GM19238 (cell line): ENCODE measurements around the gene TAS2R31.

Experiments
- DNase-seq: peaks from one replicate; pipeline ENCODE4 v3.0.0; 2011; ENCODE audit warnings: low spot score; ENCODE audit not compliant: insufficient read length

TAS2R31 gene

DNA sequence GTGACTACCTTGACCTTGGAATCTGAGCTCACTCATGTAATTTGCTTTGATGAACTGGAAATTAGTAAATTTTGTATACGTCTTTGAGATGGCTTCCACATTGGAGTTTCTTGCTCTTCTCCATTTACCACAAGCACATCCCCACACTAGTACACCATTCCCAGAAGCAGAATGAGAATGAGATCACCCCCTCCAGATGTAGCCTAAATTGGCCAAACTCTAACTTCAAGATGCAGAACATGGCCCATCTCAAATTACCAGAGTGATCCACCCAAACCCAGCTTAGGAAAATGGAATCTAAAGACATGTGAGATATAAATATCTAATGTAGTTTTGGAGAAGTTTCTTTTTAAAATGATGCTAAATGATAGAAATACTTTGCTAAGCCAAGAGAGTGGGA, 23.6 kb downstream of the TAS2R31 start:
- no peak for DNase-seq

DNA sequence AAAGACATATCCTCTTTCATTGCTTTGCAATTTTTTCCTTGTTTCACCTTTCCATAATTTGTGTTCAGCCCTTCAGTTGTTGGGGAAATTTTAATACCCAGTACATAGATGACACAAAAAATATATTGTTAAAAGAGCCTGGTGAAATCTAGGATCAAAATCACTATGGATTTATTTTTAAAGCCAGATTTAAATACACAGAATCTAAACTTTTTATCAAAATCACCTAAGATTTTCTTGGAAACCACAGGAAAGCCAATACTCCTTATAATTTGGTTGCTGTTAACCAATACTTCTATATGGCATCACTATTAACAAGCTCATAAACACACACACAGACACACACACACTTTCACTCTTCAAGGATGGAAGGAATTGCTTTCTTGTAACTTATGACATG, 33.0 kb downstream of the TAS2R31 start, which contains the start of gene TAS2R20:
TAS2R20 (minus strand) TSS at position 101 of the 400 bp plus-strand sequence. CDS start 429 bp downstream, outside the sequence.
- no peak for DNase-seq

DNA sequence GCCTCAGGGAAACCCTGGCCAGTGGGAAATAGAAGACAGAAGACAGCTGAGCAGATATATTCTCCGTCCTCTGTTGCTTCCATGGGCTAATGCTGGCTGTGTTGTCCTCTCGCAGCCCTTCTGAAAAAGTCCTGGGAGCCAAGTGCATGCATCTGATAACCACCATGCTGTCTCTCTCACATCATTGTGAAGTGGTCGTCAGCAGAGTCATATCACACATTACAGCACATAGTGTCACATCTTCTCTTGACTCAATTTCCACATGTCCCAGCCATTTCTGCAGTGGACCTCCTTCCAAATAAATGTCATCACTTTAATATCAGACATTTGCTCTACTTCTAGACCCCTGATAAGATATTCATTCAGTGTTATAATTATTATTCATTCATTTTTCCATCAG, 36.9 kb downstream of the TAS2R31 start:
- no peak for DNase-seq

DNA sequence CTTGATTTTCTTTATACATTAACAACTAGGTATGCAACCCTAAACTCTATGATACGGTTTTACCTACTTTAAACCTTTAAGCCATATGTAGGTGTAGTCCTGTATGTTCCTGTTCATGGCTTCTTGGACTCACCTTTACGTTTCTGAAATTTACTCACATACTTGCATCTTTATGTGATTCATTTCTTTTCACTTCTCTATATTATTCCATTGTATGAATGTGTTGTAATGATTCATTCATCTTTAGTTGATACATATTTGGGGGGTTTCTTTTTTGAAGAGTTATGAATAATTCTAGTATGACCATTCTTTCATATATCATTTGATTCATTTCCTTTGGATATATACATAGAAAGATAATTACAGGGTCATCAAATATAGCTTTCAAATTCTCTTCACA, 42.1 kb downstream of the TAS2R31 start:
- DNase-seq: no peak

DNA sequence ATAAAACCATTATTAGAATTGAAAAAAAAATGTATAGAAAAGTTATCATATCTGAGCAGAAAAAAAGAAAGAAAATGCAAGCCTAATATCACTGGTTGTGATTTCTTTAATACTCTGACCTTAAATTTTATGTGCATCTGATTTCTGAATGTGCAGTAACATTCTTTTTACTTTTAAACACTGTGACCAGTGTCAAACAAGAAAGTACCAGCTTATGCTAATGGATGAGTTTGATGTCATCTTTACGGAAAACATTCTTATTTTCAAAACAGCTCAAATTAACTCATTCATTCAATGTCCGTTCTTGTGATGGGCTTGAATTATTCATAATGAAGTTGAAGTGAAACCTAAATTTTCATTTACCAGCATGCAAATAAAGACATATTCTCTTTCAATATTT, 44.4 kb downstream of the TAS2R31 start, which contains the start of gene TAS2R50:
TAS2R50 (minus strand) TSS at position 101 of the 400 bp plus-strand sequence; CDS start at position 49, 52 bp downstream.
- DNase-seq: no peak

DNA sequence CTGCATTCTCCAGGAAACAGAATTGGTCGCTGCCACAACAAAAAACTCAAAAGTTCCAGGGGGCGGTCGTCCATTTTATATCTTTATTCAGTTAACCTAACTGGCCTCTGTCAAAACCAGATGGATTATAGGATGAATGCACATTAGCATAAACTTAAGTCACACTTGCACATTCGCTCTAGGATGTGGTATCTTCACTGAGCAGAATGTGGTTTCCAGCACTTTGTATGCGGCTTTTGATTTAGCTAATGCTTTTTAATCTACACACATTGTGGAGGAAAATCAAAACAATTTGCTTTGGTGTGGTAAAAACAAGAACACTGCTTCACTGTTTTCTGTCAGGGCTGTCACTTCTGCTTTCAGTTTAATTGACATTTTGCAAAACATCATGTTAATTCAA, 49.0 kb downstream of the TAS2R31 start:
- no peak for DNase-seq
